Astrocyte (in vitro differentiated cells and primary cell): Measurements from ENCODE around the gene SLC9A3.

ENCODE experiments used
- CTCF ChIP-seq: IDR thresholded peaks from 2 replicates; pipeline ENCODE4 v1.5.1; 2011; ENCODE audit warnings: low read depth, mild to moderate bottlenecking, inconsistent platforms, low read length, moderate library complexity; ENCODE audit not compliant: insufficient read depth
- EZH2 ChIP-seq: IDR thresholded peaks from 2 replicates; pipeline ENCODE4 v1.6.1; 2012; ENCODE audit warnings: mild to moderate bottlenecking, low read length, inconsistent platforms; ENCODE audit not compliant: insufficient read depth

DNA sequence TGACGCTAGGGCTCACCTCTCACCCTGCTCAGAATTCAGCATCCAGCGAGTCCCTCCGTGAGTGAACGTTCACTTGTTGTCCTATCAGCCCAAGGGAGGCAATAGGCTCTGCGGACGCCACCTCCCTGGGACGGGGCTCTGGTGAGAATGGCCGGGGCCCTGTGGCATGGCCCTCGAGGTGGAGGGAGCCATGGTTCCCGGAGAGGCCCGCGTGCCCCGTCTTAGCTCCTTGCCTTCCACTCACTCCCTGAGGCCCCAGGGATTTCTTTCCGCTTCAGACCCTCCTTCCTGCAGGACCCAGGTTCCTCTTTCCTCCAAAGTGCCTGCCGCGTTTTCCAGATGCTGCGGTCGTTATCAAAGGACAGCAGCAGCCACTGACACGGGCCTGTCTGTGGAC is 59.8 kb downstream of the SLC9A3 start:
- TF ChIP-seq CTCF (no peak), EZH2 (no peak)
